Anterior cingulate cortex (tissue), 58 donors: ENCODE results near the gene FBLN1.

ENCODE experiments used
- DNase-seq, 58 donors: peaks; one replicate each; lab custom pipeline; 2025; lab: John Stamatoyannopoulos, UW

Gene FBLN1

GRCh38 chr22:45626198-45626651 is 123.5 kb downstream of the FBLN1 start:
- no peak for DNase-seq

- no peak for DNase-seq
These were observed 125.0 kb downstream of the FBLN1 start for GRCh38 chr22:45627489-45628233.

- no peak for DNase-seq
These were observed 125.8 kb downstream of the FBLN1 start for GRCh38 chr22:45628515-45628914.

- no peak for DNase-seq
These were observed 126.9 kb downstream of the FBLN1 start for GRCh38 chr22:45629469-45630089.

- DNase-seq = no peak
These were observed 127.8 kb downstream of the FBLN1 start for GRCh38 chr22:45630436-45630835.

GRCh38 chr22:45631140-45631840 is 128.6 kb downstream of the FBLN1 start:
- DNase-seq = peak in 31 of 58 donors; percentile 4 to 74 (median 34)

GRCh38 chr22:45631841-45632238 is 129.2 kb downstream of the FBLN1 start:
- no peak for DNase-seq

- DNase-seq = no peak
These were observed 130.3 kb downstream of the FBLN1 start for GRCh38 chr22:45632791-45633515.

- DNase-seq = no peak
These were observed 134.0 kb downstream of the FBLN1 start for GRCh38 chr22:45636683-45637082.

- DNase-seq = no peak
These were observed 135.5 kb downstream of the FBLN1 start for GRCh38 chr22:45638197-45638596.

- no peak for DNase-seq
These were observed 136.4 kb downstream of the FBLN1 start for GRCh38 chr22:45638834-45639746.

- no peak for DNase-seq
These were observed 137.0 kb downstream of the FBLN1 start for GRCh38 chr22:45639747-45640102.

GRCh38 chr22:45640291-45640940 is 137.7 kb downstream of the FBLN1 start:
- DNase-seq = no peak

- DNase-seq = no peak
These were observed 138.4 kb downstream of the FBLN1 start for GRCh38 chr22:45640941-45641621.

GRCh38 chr22:45642986-45643385 is 140.3 kb downstream of the FBLN1 start:
- DNase-seq = no peak

- DNase-seq = no peak
These were observed 142.0 kb downstream of the FBLN1 start for GRCh38 chr22:45644714-45645113.

GRCh38 chr22:45645150-45645525 is 142.5 kb downstream of the FBLN1 start:
- DNase-seq = no peak

- peak in 48 of 58 donors; percentile 5 to 69 (median 30) for DNase-seq
These were observed 143.1 kb downstream of the FBLN1 start for GRCh38 chr22:45645526-45646414.
